RKO (cell line): ENCODE measurements around the gene RPS6KL1.

Experiments used
- DNase-seq: peaks from one replicate; pipeline ENCODE4 v3.0.0-alpha.2; 2016; ENCODE audit warnings: low spot score

Gene RPS6KL1

DNA sequence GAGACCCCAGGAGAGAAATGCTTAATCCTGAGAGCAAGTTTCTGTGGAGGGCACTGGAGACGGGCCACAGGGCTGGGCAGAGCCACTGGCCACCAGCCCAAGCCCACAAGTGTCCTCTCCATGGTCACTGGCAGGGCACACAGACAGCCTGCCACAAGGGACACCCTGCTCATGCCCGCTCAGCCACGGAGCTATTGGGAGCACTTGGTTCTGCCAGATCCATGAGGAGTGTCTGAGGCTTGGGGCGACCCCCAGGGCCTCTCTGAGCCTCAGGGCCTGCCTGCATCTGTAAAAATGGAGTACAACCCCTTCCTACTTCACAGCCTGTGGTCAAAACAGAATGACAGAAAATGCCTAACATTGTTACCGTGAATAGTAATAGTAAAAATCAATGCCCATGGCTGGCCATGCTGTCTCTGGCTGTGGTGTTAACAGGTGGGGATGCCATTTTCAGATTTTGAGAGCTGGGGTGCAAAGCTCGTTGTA lies 29.2 kb upstream of the RPS6KL1 start:
- DNase-seq: no peak

DNA sequence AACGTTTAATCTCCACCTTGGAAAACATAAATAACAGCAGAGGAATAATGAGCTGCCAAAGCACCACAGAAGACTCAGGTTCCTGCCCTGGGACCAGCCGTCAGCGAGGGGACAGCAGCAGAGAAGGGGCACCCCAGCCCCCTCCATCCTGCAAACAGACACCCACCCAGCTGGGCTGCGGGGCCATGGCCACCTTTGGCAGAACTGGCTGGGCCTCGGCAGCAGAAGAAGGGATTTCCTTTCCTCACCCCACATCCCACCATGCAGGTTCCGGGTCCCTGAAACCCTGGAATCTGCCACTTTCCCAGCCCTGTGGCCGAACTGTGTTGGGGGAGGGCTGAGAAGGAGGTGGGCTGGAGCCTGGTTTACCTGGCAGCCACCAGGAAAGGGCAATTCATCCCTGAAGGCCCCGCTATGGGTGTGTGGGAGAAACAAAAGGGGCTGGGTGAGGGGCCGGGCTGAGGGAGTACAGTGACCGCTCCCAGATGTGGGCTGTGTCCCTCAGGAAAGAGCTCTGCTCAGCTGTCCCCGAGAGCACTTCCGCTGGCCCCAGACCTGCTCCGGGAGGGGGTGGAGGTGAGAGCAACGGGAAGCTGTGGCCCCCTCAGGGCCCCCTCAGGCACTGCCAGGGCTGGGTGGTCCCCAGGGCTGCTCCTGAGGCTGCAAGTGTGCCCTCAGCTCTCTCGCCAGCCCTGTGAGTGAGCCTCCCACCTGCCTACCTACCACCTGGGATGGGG lies 28.6 kb upstream of the RPS6KL1 start:
- DNase-seq: no peak

DNA sequence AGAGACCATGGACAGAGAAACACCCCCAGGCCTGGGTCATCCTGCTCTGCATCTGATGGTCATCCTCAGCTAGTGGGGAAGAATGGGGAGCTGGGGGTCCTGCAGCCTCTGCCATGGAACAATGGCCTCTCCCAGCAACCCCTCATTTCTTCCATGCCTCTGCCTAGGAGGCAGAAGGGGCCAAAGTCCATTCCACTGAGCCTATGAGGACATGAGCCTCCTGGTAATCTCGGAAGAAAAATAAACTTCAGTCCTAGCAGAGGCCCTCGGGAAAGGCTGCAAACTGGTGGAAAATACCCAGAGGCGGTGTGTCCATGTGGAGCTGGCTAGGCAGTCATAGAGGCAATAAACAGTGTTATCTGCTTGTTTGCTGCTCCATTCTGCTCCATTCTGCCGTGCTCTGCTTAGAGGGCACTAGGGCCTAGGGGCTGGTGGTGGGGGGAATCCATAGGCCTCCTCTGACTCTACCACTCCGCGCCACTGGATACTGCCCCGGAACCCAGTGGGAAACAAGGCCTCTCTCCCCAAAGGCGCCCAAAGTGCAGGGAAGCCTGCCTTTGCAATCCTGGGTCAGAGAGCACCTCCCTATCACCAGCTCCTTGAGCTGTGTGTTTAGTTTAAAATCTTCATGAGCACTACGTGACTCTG lies 27.9 kb upstream of the RPS6KL1 start:
- no peak for DNase-seq

DNA sequence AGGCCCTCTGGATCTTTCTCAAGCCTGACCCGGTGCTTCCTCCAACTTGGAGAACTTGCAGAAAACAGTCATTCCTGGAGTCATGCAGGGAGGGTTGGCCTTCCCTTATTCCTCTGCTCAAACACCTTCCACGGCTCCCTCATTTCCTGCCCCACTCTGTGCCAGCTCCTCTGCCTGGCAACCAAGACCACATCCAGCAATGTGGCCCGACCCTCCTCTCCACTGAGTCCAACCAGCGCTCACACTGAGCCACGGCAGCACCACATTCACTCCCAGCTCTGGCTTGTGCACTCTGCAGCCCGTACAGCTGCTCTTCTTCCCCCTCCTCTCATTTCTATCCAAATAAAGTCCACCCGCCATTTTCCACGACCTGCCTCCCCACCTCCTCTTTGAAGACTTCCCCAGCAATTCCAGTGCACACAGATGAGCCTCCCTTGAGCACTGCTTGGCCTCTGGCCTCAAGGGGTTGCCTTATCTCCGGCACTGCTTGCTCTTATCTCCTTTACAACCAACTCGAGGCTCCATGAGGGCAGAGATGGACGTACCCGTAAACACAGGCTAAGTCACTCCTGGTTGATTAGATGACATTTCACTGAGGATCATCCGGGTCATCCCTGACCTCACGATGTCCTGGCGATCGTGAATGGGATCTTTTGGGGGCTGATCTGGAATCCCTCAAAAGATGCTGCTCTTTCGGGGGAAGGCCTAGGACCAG lies 27.0 kb upstream of the RPS6KL1 start:
- no peak for DNase-seq

DNA sequence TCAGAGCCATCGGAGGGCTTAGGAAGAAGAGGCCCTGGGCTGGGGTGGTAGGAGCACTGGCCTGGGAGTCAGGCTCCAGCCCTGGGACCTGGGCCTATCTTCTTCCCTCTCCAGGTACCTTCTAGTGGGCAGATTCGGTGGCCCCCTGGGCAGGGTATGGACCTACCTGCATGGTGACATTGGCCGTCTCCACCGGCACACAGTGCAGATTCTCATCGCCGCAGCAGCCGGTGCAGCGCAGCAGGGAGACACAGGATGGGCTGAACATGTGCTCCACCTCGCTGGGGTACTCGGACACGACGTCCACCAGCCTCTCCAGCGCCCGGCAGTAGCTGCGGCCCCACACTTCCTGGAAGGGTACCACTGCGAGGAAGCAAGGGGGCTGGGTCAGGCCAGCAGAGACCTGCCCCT lies 26.1 kb upstream of the RPS6KL1 start:
- no peak for DNase-seq

DNA sequence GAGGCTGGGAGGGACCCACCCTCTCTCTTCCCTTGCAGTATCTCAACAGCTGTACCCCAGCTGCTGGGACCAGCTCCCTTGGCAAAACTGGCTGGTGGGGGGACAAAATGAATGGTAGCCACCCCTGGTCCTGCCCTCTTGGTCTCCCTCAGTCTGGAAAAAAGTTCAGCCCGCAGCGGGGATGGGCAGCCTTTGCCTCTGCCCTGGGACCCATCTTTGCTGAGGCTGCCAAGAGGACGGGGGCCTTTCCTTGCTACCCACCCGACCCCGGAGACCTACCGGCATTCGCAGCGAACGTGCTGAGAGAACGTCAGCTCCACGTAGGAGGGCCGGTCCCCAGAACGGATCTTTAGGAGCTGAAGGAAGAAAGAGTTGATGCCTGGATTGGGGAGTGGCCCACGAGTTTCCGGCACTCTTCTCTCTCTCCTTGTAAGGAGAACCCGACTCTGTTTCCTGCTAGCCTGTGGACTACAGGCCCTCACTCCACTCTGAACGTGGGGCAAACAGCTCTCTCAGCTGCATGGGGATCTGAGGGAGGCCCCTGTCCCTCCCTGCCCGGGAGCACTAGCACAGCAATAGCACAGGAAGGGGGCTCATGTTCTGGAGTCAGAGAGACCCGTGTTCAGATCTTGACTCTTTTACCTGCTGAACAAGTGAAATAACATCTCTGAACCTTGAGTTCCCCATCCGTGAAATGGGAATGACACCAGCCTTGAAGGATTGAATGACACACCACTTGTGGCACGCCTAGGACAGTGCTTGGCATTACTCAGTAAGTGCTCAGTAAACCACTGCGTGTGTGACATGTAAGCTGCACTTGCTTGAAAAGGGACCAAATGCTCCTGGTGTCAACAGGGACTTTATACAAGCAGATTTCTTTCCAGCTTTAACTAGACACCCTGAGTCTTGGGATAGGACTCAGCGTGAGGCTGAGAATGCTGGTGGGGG lies 25.4 kb upstream of the RPS6KL1 start:
- DNase-seq: no peak

DNA sequence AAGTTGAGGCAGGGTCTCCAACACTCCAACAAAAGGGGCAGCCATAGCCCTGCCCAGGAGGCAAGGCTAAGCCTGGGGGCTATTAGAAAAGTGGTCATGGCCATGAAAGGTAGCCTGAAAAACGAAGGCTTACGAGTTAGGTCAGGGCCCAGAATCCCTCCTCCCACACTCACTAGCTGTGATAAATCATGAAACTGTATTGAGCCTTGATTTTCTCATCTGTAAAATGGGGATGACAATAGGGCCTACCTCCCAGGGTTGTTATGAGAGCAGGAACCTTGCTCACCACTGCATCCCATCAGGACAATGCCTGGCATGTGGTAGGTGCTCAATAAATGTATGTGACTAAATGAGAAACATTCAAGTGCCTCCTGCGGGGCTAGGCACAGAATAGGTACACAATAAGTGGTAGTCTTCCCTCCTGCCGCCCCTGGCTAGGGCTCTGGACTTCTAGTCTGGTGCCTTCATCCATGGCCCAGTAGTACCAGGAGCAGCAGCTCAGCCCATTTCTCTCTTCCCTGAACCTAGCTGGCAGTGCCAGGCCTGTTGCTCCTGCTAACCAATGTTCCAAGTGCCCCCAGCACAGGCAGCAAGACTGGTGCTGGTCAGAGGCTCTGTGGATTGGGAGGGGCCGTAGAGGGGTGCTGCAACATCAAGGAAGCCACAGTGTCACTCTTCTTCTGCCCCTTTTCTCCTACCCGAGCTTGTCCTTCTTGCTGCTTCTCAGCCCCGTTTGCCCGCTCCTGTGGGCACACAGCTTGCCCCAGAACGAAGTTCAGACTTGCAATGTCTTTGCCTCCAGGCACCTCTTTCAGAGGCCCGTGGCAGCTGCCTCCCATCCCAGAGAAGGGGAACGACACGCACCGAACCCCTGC lies 24.5 kb upstream of the RPS6KL1 start:
- no peak for DNase-seq

DNA sequence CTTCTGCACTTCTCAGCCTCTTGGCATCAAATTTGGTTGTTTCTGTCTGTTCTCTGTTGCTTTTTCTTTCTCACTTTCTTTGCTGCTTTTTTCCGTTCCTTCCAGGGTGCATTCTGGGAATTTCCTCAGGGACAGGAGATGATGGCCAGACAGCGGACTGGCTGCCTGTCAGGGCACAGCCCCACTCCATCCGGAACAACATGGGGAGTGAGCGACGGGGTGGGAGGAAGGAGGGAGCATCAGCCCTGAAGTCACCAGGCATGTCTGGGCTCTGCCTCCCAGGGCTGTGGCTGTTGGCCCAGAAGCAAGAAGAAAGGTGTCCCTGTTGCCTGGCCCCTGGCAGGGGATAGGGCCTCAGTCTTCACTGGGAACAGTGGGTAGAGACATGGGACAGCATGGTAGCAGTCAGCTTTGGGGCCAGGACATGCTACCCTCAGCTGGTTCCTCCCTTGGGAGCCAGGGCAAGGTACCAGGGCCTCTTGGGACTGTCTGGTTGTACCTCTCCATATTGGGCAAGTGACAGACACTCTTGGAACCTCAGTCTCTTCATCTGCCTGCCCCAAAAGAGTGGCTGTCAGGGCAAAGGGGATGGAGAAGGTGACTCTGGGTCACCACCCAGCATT lies 23.7 kb upstream of the RPS6KL1 start:
- DNase-seq: no peak

DNA sequence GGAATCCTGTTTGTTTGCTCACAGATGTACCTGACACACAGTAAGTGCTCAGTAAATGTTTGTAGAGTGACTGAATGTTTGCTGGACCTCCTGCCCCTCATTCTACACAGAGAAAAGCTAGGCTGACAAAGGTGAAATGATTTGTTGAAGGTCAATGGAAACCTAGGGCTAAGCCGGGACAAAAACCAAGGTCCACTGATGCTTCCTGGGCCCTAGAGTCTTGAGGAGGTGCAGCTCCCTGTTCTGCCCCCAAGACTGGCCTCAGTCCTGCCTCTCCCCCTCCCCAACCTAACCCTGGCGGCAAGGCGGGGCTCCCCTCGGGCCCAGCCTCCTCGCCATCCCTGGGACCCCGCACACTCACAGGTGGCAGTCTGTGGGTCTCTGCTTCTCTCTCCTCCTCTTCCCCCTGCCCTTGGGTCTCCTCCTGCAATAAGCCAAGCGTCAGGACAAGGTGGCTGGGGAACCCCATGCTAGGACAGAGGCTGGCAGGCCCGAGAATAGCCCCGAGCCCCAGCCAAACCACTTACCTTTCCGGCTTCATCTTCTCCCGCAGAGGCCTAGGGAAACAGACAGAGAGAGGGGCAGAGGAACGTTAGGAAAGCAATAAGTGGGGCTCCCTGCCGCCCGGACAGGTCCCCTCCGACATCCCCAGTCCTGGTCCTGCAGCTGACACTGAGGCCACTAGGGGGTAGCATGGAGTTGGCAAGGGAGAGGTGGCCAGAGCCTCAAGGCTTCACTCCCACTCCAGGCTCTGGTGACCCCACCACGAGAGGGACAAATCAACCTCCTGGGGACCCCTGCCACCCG lies 23.0 kb upstream of the RPS6KL1 start:
- peak; percentile 67 for DNase-seq

DNA sequence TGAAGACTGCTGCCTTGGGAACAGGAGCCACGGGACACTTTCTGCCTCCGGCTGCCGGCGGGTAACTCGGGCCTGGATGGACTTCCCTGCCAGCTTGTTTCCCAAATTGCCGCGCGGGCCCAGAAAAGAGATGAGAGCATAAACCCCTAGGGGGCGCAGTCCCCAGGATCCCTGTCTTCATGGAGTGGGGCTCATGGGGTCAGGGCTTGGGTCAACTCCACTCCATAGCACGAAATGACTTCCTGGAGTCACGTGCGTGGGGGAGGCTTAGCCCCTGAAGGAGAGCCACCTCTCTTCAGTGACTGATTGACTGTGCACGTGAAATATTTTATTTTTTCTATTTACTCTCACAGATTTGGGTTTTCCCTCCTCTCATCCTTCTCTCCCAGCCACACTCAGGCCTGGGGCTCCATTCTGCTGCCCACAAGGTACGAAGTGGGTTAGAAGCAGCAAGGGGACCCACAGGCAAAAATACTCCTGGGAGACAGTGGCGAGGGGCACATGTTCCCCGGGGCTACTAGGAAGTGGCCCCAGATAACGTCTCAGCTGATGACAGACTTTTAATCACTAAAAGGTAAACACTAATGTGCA lies 22.3 kb upstream of the RPS6KL1 start:
- DNase-seq: no peak

DNA sequence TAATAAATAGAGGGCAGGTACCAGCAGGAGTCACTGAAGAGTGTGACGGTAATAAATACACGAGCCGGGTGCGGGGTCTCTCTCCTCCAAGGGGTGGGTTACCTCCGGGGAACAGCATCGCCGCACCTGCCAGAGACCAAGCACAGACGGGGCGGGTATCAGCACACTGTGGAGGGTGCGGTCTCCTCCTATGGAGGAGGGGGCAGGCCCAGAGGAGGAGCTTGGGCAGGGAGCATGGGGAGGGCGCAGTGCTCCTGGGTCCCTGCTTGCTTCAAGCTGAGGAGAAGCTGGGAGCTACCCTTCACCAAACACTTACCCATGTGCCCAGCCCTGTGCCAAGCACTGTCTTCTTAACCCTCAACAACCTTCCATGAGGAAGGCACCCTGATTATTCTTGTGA lies 19.5 kb upstream of the RPS6KL1 start:
- DNase-seq: no peak

DNA sequence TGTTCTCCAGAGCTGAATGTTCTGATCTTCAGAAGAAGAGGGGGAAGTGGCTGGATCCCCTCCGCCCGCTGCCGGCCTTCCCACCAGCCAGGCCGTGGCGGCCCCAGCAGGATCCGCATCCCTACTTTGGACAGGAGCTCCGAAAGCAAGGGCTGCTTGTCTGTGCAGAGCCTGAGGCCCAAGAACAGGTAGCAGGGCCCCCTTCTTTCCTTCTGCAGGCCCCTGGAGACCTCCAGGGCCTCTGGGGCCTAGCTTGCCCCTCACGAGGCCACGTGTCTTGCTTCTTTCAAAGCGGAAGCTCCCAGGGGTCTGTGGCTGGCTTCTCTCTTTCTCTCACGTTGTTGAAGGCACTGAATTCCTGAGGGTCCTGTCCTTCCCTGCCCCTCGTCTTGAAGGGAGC lies 19.1 kb upstream of the RPS6KL1 start:
- DNase-seq: no peak

DNA sequence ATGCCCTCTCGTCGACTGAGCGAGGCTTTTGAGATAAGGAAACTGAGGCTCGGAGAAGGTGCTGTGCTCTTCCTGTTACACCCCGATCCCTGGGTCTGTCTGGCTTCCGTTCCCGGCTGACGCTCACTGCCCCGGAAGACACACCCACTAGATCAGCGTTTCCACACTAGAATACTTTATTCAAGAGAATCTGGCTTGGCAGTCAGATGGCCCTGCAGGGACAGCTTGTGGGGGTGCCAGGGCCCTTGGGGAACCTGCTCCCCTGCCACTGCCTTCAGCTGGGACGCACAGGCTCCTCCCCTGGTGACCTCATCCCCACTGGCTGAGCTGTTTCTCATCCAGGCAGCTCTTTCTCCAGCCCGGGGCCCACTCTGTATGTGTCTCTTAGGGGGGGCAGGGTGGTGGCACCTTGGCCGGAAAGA lies 18.6 kb upstream of the RPS6KL1 start:
- DNase-seq: no peak

DNA sequence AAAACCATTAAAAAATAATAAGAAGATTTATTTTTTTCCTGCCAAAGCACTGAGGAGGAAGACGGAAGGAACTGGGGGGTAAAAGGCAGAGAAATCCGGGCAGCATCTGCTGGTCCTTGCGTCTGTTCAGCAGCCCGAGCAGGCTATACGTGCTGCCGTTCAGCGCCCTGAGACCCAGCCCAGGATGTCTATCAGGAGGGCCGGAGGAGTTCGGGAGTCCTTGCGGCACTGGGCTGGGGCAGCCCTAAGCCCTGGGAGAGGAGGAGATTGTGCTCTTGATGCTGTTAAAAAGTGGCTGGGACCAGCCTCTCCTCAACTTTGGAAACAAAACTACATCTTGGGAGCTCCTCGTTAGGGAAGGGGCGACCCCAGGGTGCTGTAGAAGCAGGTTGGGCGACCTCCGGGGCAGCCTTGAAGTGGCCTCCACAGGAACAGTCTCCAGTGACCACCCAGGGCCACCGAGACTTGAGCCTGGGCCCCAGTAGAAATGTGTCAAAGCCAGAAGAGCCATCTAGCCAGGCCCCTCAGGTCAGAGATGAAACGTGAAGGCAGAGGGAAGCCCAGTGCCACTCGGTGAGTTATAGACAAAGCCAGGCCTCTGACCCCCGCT lies 18.0 kb upstream of the RPS6KL1 start:
- no peak for DNase-seq

DNA sequence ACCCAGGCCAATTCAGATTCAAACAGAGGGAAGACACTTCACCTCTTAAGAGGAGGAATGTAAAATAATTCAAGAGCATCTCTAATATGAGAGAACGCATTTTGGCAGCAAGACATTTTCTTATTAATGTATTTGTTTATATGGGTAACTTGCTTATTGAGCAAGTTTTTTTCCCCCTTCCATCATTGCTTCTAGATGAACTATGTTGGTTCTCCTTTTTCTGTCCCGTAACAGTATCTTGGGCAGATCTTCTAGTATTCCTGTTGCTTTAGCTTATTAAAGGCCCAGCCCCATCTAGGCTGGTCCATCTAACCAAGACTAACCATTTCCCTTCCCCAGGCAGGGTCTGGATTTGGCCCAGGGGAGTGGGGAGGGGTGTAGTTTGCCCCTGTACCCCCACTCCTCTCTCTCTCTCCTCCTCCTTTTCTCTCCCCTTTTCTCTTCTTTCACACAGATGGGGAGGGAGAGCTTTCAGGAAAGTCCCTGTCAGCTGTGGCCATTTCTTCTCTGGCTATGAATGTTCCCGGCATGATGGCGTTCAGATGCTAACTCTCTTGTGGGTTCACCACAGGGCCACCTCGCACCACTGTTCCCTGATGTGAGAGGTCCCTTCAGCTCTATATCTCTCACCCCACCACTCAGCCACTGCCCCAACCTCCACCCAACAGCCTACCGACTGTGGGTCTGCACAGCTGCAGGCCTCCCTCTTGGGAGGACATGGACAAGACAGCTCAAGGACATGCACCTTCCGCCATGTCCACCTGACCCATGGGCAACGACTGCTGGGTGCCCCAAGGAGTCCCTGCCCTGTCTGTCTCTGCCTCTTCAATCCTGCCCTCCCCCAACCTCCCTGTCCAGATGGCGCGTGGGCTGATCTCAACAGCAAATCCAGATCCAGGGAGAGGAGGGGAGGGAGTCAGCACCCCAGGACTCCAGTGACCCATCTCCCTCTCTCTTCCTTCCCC lies 15.8 kb upstream of the RPS6KL1 start:
- DNase-seq: no peak

DNA sequence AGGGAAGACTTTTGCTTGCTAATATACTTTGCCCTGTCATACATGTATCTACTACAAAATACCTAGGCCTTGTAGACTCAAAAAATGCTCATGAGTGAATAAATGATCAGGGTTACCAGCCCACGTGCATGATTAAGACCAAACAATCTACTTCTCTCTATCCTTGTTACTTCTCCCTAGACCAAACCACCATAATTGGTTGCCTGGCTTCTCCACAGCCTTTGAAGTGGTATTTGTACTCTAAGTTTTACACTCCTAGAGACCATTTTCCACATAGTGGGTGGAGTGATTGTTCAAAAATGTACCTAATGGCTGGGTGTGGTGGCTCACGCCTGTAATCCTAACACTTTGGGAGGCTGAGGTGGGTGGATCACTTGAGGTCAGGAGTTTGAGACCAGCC lies 14.1 kb upstream of the RPS6KL1 start:
- no peak for DNase-seq

DNA sequence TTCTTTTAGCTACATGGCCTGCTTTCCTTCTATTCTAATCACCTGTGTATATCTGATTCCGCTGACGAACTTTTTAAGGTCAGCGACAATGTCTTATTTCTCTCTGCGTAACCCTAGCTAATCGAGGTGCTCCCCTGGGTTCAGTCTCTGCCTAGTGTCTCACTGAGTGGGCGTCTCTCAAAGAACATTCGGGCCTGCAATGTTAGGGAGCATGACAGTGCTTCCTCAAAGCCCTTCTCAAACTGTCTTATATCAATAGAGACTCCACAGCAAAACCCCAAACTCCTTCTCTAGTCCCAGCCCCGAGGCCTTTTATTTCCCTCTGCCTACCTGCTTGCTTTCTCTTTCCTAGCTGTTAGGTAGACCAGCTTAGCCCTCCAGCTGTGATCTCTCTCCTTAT lies 13.7 kb upstream of the RPS6KL1 start:
- DNase-seq: no peak

DNA sequence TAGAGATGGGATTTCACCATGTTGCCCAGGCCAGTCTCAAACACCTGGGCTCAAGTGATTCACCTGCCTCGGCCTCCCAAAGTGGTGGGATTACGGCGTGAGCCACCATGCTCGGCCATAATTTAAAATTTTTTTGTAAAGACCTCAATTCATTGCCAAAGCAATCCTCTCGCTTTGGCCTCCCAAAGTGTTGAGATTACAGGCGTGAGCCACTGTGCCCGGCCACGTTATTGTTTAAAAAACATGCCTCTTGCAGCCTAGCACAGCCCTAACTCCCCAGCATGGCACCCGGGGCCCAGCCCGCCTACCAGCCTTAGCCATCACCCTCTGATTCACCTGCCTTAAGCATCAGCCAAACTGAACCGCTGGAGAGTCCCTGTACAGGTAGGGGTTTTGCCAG lies 13.1 kb upstream of the RPS6KL1 start:
- DNase-seq: no peak
